Measurements from ENCODE around the gene SLC9A1. TPM values are rescaled to one million over a fixed set of nuclear protein-coding genes. Genes with fewer than 3 reads are reported as not detected.

The SLC9A1 gene
- total RNA-seq, 1 experiment from 2014 or later = 22.5 TPM

DNA sequence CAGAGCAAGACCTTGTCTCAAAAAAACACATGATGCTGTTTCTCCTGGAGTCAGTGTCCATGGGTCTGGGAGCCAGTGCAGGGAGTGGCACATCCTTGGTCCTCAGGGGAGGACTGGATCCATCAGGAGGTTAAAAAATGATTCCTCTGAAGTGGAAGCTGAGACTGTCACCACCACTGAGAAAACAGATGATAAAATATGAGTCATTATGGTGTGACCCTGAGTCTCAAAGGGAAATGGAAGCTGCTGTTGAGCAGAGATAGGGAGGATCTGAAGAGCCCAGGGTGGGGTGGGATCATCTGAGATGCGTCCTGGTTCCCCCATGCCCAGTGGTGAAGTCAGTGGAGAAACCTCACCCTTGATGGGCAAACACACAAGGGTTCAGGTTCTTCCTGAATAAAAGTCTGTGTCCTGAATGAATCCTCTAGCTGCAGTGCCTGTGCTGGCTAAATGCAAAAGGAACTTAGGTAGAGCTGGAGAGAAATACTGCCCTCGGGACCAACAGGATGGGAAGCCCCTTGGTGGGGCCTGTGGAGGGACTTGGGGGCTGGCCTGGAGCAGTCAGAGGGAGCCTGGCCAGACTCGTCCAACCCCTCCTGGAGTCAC is 80.6 kb downstream of the SLC9A1 start:
- no peak for TF ChIP-seq ZNF219 (CRISPR knock-in tag; IDR thresholded peaks at IDR 0.05; ENCODE audit: borderline replicate concordance)
- no peak for TF ChIP-seq ZBTB43 (CRISPR knock-in tag; IDR thresholded peaks at IDR 0.05)
- TF ChIP-seq GRHL2 (CRISPR knock-in tag; IDR thresholded peaks at IDR 0.05; ENCODE audit: insufficient replicate concordance, severe bottlenecking) = no peak
- TF ChIP-seq SMAD4 (CRISPR knock-in tag; IDR thresholded peaks at IDR 0.05) = no peak
- TF ChIP-seq FOXP1 (CRISPR knock-in tag; IDR thresholded peaks at IDR 0.05; ENCODE audit: borderline replicate concordance) = no peak
- TF ChIP-seq GTF2I (CRISPR knock-in tag; conservative IDR thresholded peaks at IDR 0.05) = no peak
- TF ChIP-seq KAT7 (CRISPR knock-in tag; IDR thresholded peaks at IDR 0.05; ENCODE audit: borderline replicate concordance) = no peak
- no peak for TF ChIP-seq CTCF (IDR thresholded peaks at IDR 0.05)
- TF ChIP-seq EMX1 (CRISPR knock-in tag; IDR thresholded peaks at IDR 0.05) = no peak
- no peak for TF ChIP-seq IRF2 (CRISPR knock-in tag; IDR thresholded peaks at IDR 0.05; ENCODE audit: borderline replicate concordance, low read depth)
- TF ChIP-seq GABPB1 (CRISPR knock-in tag; IDR thresholded peaks at IDR 0.05) = no peak
- no peak for TF ChIP-seq RORB (CRISPR knock-in tag; IDR thresholded peaks at IDR 0.05)
- TF ChIP-seq, protein P1, sequence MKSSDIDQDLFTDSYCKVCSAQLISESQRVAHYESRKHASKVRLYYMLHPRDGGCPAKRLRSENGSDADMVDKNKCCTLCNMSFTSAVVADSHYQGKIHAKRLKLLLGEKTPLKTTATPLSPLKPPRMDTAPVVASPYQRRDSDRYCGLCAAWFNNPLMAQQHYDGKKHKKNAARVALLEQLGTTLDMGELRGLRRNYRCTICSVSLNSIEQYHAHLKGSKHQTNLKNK (CRISPR knock-in tag; IDR thresholded peaks at IDR 0.05) = no peak
- TF ChIP-seq, protein P2, sequence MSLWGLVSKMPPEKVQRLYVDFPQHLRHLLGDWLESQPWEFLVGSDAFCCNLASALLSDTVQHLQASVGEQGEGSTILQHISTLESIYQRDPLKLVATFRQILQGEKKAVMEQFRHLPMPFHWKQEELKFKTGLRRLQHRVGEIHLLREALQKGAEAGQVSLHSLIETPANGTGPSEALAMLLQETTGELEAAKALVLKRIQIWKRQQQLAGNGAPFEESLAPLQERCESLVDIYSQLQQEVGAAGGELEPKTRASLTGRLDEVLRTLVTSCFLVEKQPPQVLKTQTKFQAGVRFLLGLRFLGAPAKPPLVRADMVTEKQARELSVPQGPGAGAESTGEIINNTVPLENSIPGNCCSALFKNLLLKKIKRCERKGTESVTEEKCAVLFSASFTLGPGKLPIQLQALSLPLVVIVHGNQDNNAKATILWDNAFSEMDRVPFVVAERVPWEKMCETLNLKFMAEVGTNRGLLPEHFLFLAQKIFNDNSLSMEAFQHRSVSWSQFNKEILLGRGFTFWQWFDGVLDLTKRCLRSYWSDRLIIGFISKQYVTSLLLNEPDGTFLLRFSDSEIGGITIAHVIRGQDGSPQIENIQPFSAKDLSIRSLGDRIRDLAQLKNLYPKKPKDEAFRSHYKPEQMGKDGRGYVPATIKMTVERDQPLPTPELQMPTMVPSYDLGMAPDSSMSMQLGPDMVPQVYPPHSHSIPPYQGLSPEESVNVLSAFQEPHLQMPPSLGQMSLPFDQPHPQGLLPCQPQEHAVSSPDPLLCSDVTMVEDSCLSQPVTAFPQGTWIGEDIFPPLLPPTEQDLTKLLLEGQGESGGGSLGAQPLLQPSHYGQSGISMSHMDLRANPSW (CRISPR knock-in tag; conservative IDR thresholded peaks at IDR 0.05; ENCODE audit: low read depth) = no peak
- no peak for TF ChIP-seq NR1H2 (CRISPR knock-in tag; IDR thresholded peaks at IDR 0.05)
- no peak for TF ChIP-seq ZNF138 (CRISPR knock-in tag; conservative IDR thresholded peaks at IDR 0.05)
- TF ChIP-seq, protein P3, sequence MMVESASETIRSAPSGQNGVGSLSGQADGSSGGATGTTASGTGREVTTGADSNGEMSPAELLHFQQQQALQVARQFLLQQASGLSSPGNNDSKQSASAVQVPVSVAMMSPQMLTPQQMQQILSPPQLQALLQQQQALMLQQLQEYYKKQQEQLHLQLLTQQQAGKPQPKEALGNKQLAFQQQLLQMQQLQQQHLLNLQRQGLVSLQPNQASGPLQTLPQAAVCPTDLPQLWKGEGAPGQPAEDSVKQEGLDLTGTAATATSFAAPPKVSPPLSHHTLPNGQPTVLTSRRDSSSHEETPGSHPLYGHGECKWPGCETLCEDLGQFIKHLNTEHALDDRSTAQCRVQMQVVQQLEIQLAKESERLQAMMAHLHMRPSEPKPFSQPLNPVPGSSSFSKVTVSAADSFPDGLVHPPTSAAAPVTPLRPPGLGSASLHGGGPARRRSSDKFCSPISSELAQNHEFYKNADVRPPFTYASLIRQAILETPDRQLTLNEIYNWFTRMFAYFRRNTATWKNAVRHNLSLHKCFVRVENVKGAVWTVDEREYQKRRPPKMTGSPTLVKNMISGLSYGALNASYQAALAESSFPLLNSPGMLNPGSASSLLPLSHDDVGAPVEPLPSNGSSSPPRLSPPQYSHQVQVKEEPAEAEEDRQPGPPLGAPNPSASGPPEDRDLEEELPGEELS (CRISPR knock-in tag; IDR thresholded peaks at IDR 0.05) = no peak
- no peak for TF ChIP-seq TCF7 (CRISPR knock-in tag; IDR thresholded peaks at IDR 0.05; ENCODE audit: low read depth)
- TF ChIP-seq CREB1 (CRISPR knock-in tag; IDR thresholded peaks at IDR 0.05) = no peak
- ChIA-PET CTCF (interaction anchor here (1.0 to 1.6 kb wide), 3 partner anchors 23 to 30 kb away, joined by 3 to 7 read pairs (median 6); no protein-coding TSS in a partner anchor), POLR2A (interaction anchor here (0.8 kb wide), 1 partner anchor 31 kb away, joined by 7 read pairs; no protein-coding TSS in a partner anchor)
- no peak overlapping the region for H3K4me3 Mint-ChIP-seq
- H3K9me3 Mint-ChIP-seq = no peaks in the 10 kb centered on the region
- no peaks in the 10 kb centered on the region for H3K27me3 Mint-ChIP-seq (ENCODE audit: low read depth)
- ATAC-seq (no peak), DNase-seq (ENCODE audit: low spot score) (no peak)
- H3K36me3 Mint-ChIP-seq = no peaks in the 10 kb centered on the region
- no peak overlapping the region; the same call in 1 of the 2 replicates for H3K27ac Mint-ChIP-seq
- peaks cover 15% of the 10 kb centered on the region for H3K4me1 Mint-ChIP-seq
